Tibial nerve (tissue), 4 donors: ENCODE measurements around the gene GPR15. TPM values are rescaled to one million over a fixed set of nuclear protein-coding genes. Genes with fewer than 3 reads are reported as not detected.

Source experiments
- DNase-seq, 2 donors: peaks; one replicate each; pipeline ENCODE4 v3.0.0-alpha.2; 2019; ENCODE audit warnings: low spot score in 2 of 2
- H3K27ac ChIP-seq, 4 donors: fragments of 200-600 bp; sonication (generic) in 3 of 4; one replicate each; pipeline ENCODE4 v1.5.1; 2017 to 2019; ENCODE audit warnings: mild to moderate bottlenecking in 1 of 4
- H3K27me3 ChIP-seq, 2 donors: fragments of 200-600 bp; sonication (generic) in 1 of 2; one replicate each; pipeline versions ENCODE4 v1.5.1 to v1.6.0; 2017 to 2019
- H3K36me3 ChIP-seq, 3 donors: fragments of 200-600 bp; sonication (generic); one replicate each; pipeline ENCODE4 v1.5.1; 2018 to 2019
- H3K4me1 ChIP-seq, 4 donors: fragments of 200-600 bp; sonication (generic) in 3 of 4; one replicate each; pipeline ENCODE4 v1.5.1; 2017 to 2019
- H3K4me3 ChIP-seq, 4 donors: fragments of 200-600 bp; sonication (generic) in 3 of 4; one replicate each; pipeline ENCODE4 v1.5.1; 2017 to 2019; ENCODE audit warnings: mild to moderate bottlenecking in 1 of 4, moderate library complexity in 1 of 4
- H3K9me3 ChIP-seq, 4 donors: fragments of 200-600 bp; sonication (generic) in 3 of 4; one replicate each; pipeline ENCODE4 v1.5.1; 2017 to 2019
- CTCF ChIP-seq, 5 experiments: fragments of 200-600 bp in 3 of 5; fragments of 450-650 bp in 2 of 5; sonication (generic) in 3 of 5; IDR thresholded peaks; one replicate each; pipeline ENCODE4 v1.5.1; 2016 to 2019; ENCODE audit warnings: antibody characterized with exemption in 5 of 5, mild to moderate bottlenecking in 3 of 5, moderate library complexity in 2 of 5
- EP300 ChIP-seq, 2 donors: sonication (generic); formaldehyde crosslinking; IDR thresholded peaks; one replicate each; pipeline ENCODE4 v1.6.1; 2017; ENCODE audit warnings: antibody characterized with exemption in 2 of 2, mild to moderate bottlenecking in 1 of 2
- POLR2A ChIP-seq, 2 donors: fragments of 450-650 bp; IDR thresholded peaks; one replicate each; pipeline ENCODE4 v1.6.1; 2017; ENCODE audit warnings: antibody characterized with exemption in 2 of 2, mild to moderate bottlenecking in 2 of 2, moderate library complexity in 2 of 2
- WGBS, 2 donors: methylation state at CpG; one replicate each; pipeline ENCODE4 v1.1.5; 2018; 5-methylcytosine and 5-hydroxymethylcytosine counted together
- total RNA-seq, 4 donors: library from RNA; depleted of rRNA; stranded (reverse); fragments of >200 nt; gene quantifications; one replicate each; pipeline ENCODE4 v1.1.0, GENCODE V29; 2016

The GPR15 gene
- total RNA-seq, 4 donors from 2014 or later, result not detected

GRCh38 chr3:98529856-98530459, 1.8 kb upstream of the GPR15 start:
- WGBS, 2 donors, result 88 to 89% methylated on average over 8 of the region's 8 CpGs
- Histone ChIP-seq H3K9me3 (no peaks in the 10 kb centered on the region), H3K4me1 (no peaks in the 10 kb centered on the region), H3K27ac (no peak overlapping the region), H3K36me3 (no peaks in the 10 kb centered on the region), H3K4me3 (no peak overlapping the region), H3K27me3 (no peaks in the 10 kb centered on the region)
- no peak for DNase-seq
- no peak for TF ChIP-seq CTCF (IDR thresholded peaks at IDR 0.05)
- TF ChIP-seq POLR2A (IDR thresholded peaks at IDR 0.05), result no peak
- TF ChIP-seq EP300 (IDR thresholded peaks at IDR 0.05), result no peak

- Histone ChIP-seq H3K27me3 (no peaks in the 10 kb centered on the region), H3K9me3 (no peaks in the 10 kb centered on the region)
Observed at GRCh38 chr3:98530676-98531075, 1.1 kb upstream of the GPR15 start.

DNA sequence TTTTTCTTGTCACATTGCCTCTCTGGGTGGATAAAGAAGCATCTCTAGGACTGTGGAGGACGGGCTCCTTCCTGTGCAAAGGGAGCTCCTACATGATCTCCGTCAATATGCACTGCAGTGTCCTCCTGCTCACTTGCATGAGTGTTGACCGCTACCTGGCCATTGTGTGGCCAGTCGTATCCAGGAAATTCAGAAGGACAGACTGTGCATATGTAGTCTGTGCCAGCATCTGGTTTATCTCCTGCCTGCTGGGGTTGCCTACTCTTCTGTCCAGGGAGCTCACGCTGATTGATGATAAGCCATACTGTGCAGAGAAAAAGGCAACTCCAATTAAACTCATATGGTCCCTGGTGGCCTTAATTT, 478 bp downstream of the GPR15 start:
- Histone ChIP-seq H3K9me3 (no peaks in the 10 kb centered on the region), H3K4me3 (peak overlapping the region in 1 of 4 donors; percentile 21), H3K36me3 (peaks cover 0 to 2% (median 0%) of the 10 kb centered on the region in 3 donors), H3K27me3 (no peaks in the 10 kb centered on the region), H3K4me1 (no peaks in the 10 kb centered on the region), H3K27ac (peak overlapping the region in 1 of 4 donors; percentile 31)
- 89 to 92% methylated on average over 5 of the region's 5 CpGs for WGBS, 2 donors
- DNase-seq, result no peak
- no peak for TF ChIP-seq POLR2A (IDR thresholded peaks at IDR 0.05)
- TF ChIP-seq EP300 (IDR thresholded peaks at IDR 0.05), result no peak
- TF ChIP-seq CTCF (IDR thresholded peaks at IDR 0.05), result no peak

More at GRCh38 chr3:98530676-98531075, 1.1 kb upstream of the GPR15 start:
- Histone ChIP-seq H3K4me3 (no peak overlapping the region), H3K4me1 (no peaks in the 10 kb centered on the region), H3K27ac (no peak overlapping the region), H3K36me3 (peaks cover 0 to 2% (median 0%) of the 10 kb centered on the region in 3 donors)
- TF ChIP-seq POLR2A (IDR thresholded peaks at IDR 0.05) (no peak), CTCF (IDR thresholded peaks at IDR 0.05) (no peak), EP300 (IDR thresholded peaks at IDR 0.05) (no peak)
- 81 to 87% methylated on average over 2 of the region's 2 CpGs for WGBS, 2 donors
- DNase-seq, result no peak

DNA sequence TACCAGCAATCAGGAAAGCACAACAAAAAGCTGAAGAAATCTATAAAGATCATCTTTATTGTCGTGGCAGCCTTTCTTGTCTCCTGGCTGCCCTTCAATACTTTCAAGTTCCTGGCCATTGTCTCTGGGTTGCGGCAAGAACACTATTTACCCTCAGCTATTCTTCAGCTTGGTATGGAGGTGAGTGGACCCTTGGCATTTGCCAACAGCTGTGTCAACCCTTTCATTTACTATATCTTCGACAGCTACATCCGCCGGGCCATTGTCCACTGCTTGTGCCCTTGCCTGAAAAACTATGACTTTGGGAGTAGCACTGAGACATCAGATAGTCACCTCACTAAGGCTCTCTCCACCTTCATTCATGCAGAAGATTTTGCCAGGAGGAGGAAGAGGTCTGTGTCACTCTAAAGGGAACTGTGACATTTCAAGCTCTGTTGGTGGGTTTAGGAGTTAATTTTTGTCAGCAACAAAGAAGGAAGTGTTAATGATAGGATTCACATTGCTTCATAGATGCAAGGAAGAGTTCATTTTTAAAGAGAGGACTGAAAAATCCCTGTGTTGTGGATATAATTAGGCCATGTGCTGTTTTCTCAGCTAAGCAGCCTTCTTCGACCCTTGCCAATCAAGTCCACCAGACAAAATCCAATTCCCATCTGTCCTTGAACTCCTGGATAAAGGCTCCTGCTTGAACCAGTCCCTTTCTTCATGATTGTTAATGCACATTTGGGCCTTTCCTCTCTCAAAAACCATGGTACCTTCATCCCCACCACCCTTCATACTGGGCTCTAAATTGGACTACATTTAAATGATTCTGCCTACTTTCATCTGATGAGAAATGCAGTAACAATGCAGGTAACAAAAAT, 1.2 kb downstream of the GPR15 start:
- no peaks in the 10 kb centered on the region for H3K27me3 ChIP-seq
- H3K27ac ChIP-seq, result peak overlapping the region in 1 of 4 donors; percentile 31
- WGBS, 2 donors, result 88 to 92% methylated on average over 6 of the region's 6 CpGs
- peak overlapping the region in 1 of 4 donors; percentile 24 for H3K4me3 ChIP-seq
- peaks cover 0 to 2% (median 0%) of the 10 kb centered on the region in 3 donors for H3K36me3 ChIP-seq
- no peak for DNase-seq
- no peaks in the 10 kb centered on the region for H3K9me3 ChIP-seq
- H3K4me1 ChIP-seq, result no peaks in the 10 kb centered on the region
- TF ChIP-seq POLR2A (IDR thresholded peaks at IDR 0.05) (no peak), EP300 (IDR thresholded peaks at IDR 0.05) (no peak), CTCF (IDR thresholded peaks at IDR 0.05) (no peak)

DNA sequence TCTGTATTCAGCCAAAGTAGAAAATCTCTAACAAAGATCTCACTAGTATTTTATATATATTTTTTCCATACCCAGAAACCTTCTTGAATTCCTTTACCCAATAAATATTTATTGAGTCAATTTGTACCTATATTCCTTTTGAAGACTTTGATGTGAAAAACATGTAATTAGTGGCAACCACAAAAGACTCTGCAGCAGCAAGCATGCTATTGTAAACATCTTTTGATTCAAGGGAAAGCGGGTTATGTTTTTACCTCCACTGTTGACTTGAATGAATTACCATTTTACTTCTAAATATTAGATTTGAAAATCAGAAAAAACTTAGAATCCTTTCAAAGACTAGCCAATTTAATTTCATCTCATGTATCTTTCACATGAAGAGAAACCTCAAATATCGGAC, 2.4 kb downstream of the GPR15 start:
- H3K4me3 ChIP-seq, result peak overlapping the region in 1 of 4 donors; percentile 24
- TF ChIP-seq EP300 (IDR thresholded peaks at IDR 0.05), result no peak
- DNase-seq, result no peak
- H3K27me3 ChIP-seq, result no peaks in the 10 kb centered on the region
- no peaks in the 10 kb centered on the region for H3K9me3 ChIP-seq
- 94 to 97% methylated on average over 2 of the region's 2 CpGs for WGBS, 2 donors
- H3K36me3 ChIP-seq, result peaks cover 0 to 2% (median 0%) of the 10 kb centered on the region in 3 donors
- no peaks in the 10 kb centered on the region for H3K4me1 ChIP-seq
- peak overlapping the region in 1 of 4 donors; percentile 31 for H3K27ac ChIP-seq
